K562 (cell line): ENCODE results near the gene SLC22A24. TPM values are rescaled to one million over a fixed set of nuclear protein-coding genes. Genes with fewer than 3 reads are reported as not detected.
A peak's percentile ranks its signal among the peaks of the same experiment; 100 is the strongest.

Experiments used
- ATAC-seq: fragments of 200-7000 bp; cut with Tn5 transposase; 3 replicates; pipeline ENCODE4 v1.9.1; 2020; ENCODE audit warnings: moderate library complexity
- BruUV-seq: library from RNA; stranded (reverse); fragments of 400-500 nt; replicated peaks from 2 replicates; lab custom pipeline; 2021; lab: Mats Ljungman, UMichigan
- CTCF ChIA-PET: fragments of 300-600 bp; formaldehyde crosslinking; extraction: SDS; loops from one replicate; lab custom pipeline; 2021; ENCODE audit warnings: low intra/inter-chr PET ratio; lab: Yijun Ruan, JAX
- POLR2A ChIA-PET: fragments of 300-600, 350-650 bp; sonication (Branson Sonifier 250); formaldehyde crosslinking; extraction: SDS; loops from one replicate; lab custom pipeline; 2021; ENCODE audit warnings: antibody characterized with exemption, inconsistent platforms; lab: Yijun Ruan, JAX
- DNase-seq, 4 experiments: peaks; one replicate each; pipeline versions ENCODE4 v3.0.0 to v3.0.0-alpha.2; 2011 to 2018; ENCODE audit warnings: low spot score in 3 of 4, mixed read lengths in 3 of 4; ENCODE audit errors: extremely low read depth in 1 of 4
- FAIRE-seq: peaks from 2 replicates; lab custom pipeline; 2011; peaks lifted over from hg19 to GRCh38; lab: Jason Lieb, UNC
- H2AFZ ChIP-seq: 2 replicates; pipeline ENCODE4 v1.6.0; 2011; ENCODE audit warnings: low read depth, low read length, control low read depth, inconsistent platforms
- H3K27ac ChIP-seq: fragments of 200-600 bp; 3 replicates; pipeline ENCODE4 v1.8.0; 2011; ENCODE audit warnings: low read depth, mild to moderate bottlenecking, control low read depth, inconsistent platforms, low read length, moderate library complexity, mixed read lengths; ENCODE audit errors: extremely low read depth
- H3K27me3 ChIP-seq, 2 experiments: fragments of 300-600 bp in 1 of 2; 2 replicates in 1 of 2; 3 replicates in 1 of 2; pipeline versions ENCODE4 v1.6.0 to v1.8.0; 2011; ENCODE audit warnings: inconsistent platforms in 2 of 2, low read length in 2 of 2, mild to moderate bottlenecking in 1 of 2, mixed read lengths in 1 of 2, moderate library complexity in 1 of 2; ENCODE audit not compliant: control insufficient read depth in 2 of 2, insufficient read depth in 2 of 2
- H3K36me3 ChIP-seq: fragments of 300-600 bp; 3 replicates; pipeline ENCODE4 v1.8.0; 2011; ENCODE audit warnings: mild to moderate bottlenecking, low read length, inconsistent platforms; ENCODE audit not compliant: control insufficient read depth, insufficient read depth
- H3K4me1 ChIP-seq, 2 experiments: fragments of 200-600 bp in 1 of 2; replicated peaks in 1 of 2; 2 replicates in 1 of 2; 3 replicates in 1 of 2; pipeline versions ENCODE4 v1.5.1 to v1.8.0; 2011; ENCODE audit warnings: inconsistent platforms in 2 of 2, low read length in 2 of 2, mild to moderate bottlenecking in 1 of 2, mixed read lengths in 1 of 2, moderate library complexity in 1 of 2; ENCODE audit not compliant: control insufficient read depth in 2 of 2, insufficient read depth in 2 of 2
- H3K4me2 ChIP-seq: 2 replicates; pipeline ENCODE4 v1.6.1; 2011; ENCODE audit warnings: low read length, control low read depth, inconsistent platforms, mixed read lengths; ENCODE audit not compliant: insufficient read depth
- H3K4me3 ChIP-seq: fragments of 200-600 bp; sonication (generic), shearing (Covaris generic); 2 replicates; pipeline ENCODE4 v1.5.1; 2016; ENCODE audit warnings: control low read depth, inconsistent platforms
- H3K79me2 ChIP-seq: fragments of 200-600 bp; 3 replicates; pipeline ENCODE4 v1.8.0; 2011; ENCODE audit warnings: low read length, inconsistent platforms; ENCODE audit not compliant: control insufficient read depth, insufficient read depth
- H3K9ac ChIP-seq, 2 experiments: 2 replicates each; pipeline versions ENCODE4 v1.6.0 to v1.6.1; 2011; ENCODE audit warnings: low read depth in 2 of 2, low read length in 2 of 2, control low read depth in 1 of 2, inconsistent platforms in 1 of 2, mild to moderate bottlenecking in 1 of 2, mixed read lengths in 1 of 2; ENCODE audit not compliant: insufficient read depth in 1 of 2
- H3K9me1 ChIP-seq: one replicate; pipeline ENCODE4 v1.6.0; 2011; ENCODE audit warnings: inconsistent platforms, mild to moderate bottlenecking, low read length, moderate library complexity; ENCODE audit not compliant: control insufficient read depth, insufficient read depth
- H3K9me3 ChIP-seq: replicated peaks from 2 replicates; pipeline ENCODE4 v1.5.1; 2011; ENCODE audit warnings: low read depth, low read length, inconsistent platforms; ENCODE audit not compliant: control insufficient read depth, insufficient read depth
- H4K20me1 ChIP-seq: replicated peaks from 2 replicates; pipeline ENCODE4 v1.6.1; 2011; ENCODE audit warnings: low read length, inconsistent platforms, mixed read lengths; ENCODE audit not compliant: control insufficient read depth, insufficient read depth
- BRD9 ChIP-seq: fragments of 450-650 bp; IDR thresholded peaks from 2 replicates; pipeline ENCODE4 v1.6.1; 2018; ENCODE audit warnings: low read depth; ENCODE audit not compliant: partially characterized antibody
- FOXP4 ChIP-seq: sonication (generic); formaldehyde crosslinking; IDR thresholded peaks from 2 replicates; pipeline ENCODE4 v1.8.0; 2022; ENCODE audit warnings: mild to moderate bottlenecking, missing genetic modification reagents, borderline replicate concordance
- IRF2 ChIP-seq: sonication (generic); formaldehyde crosslinking; IDR thresholded peaks from 2 replicates; pipeline ENCODE4 v1.8.1; 2022; ENCODE audit warnings: mild to moderate bottlenecking, missing genetic modification reagents
- TEAD1 ChIP-seq, 2 experiments: fragments of 450-650 bp in 1 of 2; sonication (generic) in 1 of 2; formaldehyde crosslinking; IDR thresholded peaks; 2 replicates each; pipeline versions ENCODE4 v1.4.0 to v1.8.0; 2020 to 2022; ENCODE audit warnings: mild to moderate bottlenecking in 2 of 2, missing genetic modification reagents in 1 of 2
- ZHX1 ChIP-seq: fragments of 150-350 bp; conservative IDR thresholded peaks from 2 replicates; pipeline ENCODE4 v1.6.1; 2014; ENCODE audit warnings: low read length
- ZNF324 ChIP-seq: fragments of 250-450 bp; sonication (Bioruptor Pico); IDR thresholded peaks from 2 replicates; pipeline ENCODE4 v1.4.0; 2020; ENCODE audit warnings: mild to moderate bottlenecking
- ZNF395 ChIP-seq: fragments of 200-800 bp; sonication (Bioruptor generic); IDR thresholded peaks from 2 replicates; pipeline ENCODE4 v1.6.1; 2017; ENCODE audit warnings: missing genetic modification characterization, missing compliant biosample characterization
- WGBS: fragments of 100-300 bp; shearing (Covaris generic); methylation state at CpG from one replicate; pipeline ENCODE4 v1.1.6; 2016; ENCODE audit warnings: low coverage, mixed read lengths; ENCODE audit not compliant: insufficient coverage; ENCODE audit errors: missing lambda C conversion rate; 5-methylcytosine and 5-hydroxymethylcytosine counted together
- in situ Hi-C: fragments of 300-500 bp; cut with MboI; formaldehyde crosslinking; loops from 4 replicates; pipeline ENCODE4 v1.15.0; 2018; ENCODE audit warnings: inconsistent platforms, mixed read lengths
- intact Hi-C: fragments of 100-400 bp; cut with micrococcal nuclease; formaldehyde crosslinking; loops from 2 replicates; pipeline ENCODE4 v1.14.2; 2022
- polyA plus RNA-seq, 8 experiments: library from polyadenylated mRNA; depleted of rRNA in 4 of 8; stranded (reverse) in 5 of 8; unstranded in 3 of 8; fragments of >200 nt; fragmentation: Nextera tagmentation in 2 of 8; fragmentation: Illumina TruSeq in 1 of 8; extraction: Ambion mirVana in 2 of 8; extraction: Trizol in 1 of 8; gene quantifications; 2 replicates each; pipeline versions ENCODE4 v1.2.1 to v1.2.3, GENCODE V29; 2011 to 2014; ENCODE audit warnings: inconsistent platforms in 1 of 8, missing spikeins in 1 of 8
- total RNA-seq, 7 experiments: library from RNA; depleted of rRNA in 6 of 7; stranded (reverse); fragments of >200 nt in 6 of 7; fragmentation: Illumina TruSeq in 2 of 7; extraction: Trizol in 2 of 7; gene quantifications; 2 replicates each; pipeline versions ENCODE4 v1.2.1 to v1.2.3, GENCODE V29; 2011 to 2021; ENCODE audit warnings: low replicate concordance in 1 of 7

Gene SLC22A24
- total and polyA plus RNA-seq, 9 of the 15 experiments (the other 6 are each of a cell fraction or from before 2014, with no cell fraction given), result not detected

- H3K27me3 ChIP-seq, result no peaks in the 10 kb centered on the region
- ChIA-PET POLR2A (interaction anchor here (0.7 kb wide), 1 partner anchor 9 kb away, joined by 3 read pairs; no protein-coding TSS in a partner anchor), CTCF (no interaction called here)
- no peak for TF ChIP-seq ZHX1
- peak; percentile 97 for TF ChIP-seq ZNF324 (CRISPR knock-in tag)
- WGBS, result 0% methylated on average over 3 of the region's 3 CpGs
- no peaks in the 10 kb centered on the region for H3K79me2 ChIP-seq
- H3K4me1 ChIP-seq, result no peaks in the 10 kb centered on the region
- FAIRE-seq (no peak), ATAC-seq (no peak), DNase-seq (peak in 1 of 4 experiments; percentile 3)
- in situ Hi-C loops (no loop called here), intact Hi-C loops (no loop called here)
- H3K4me2 ChIP-seq, result no peak overlapping the region
- no peaks in the 10 kb centered on the region for H3K36me3 ChIP-seq
- no peaks in the 10 kb centered on the region for H3K9me1 ChIP-seq
- peaks cover 3% of the 10 kb centered on the region; the same call in 1 of the 2 replicates for H3K9me3 ChIP-seq
- H3K4me3 ChIP-seq, result no peak overlapping the region
- H3K27ac ChIP-seq, result no peak overlapping the region
- no peak overlapping the region for H2AFZ ChIP-seq
- BruUV-seq, result no TSS peak
- H3K9ac ChIP-seq, result no peak overlapping the region
- no peaks in the 10 kb centered on the region for H4K20me1 ChIP-seq
These were observed 44.5 kb downstream of the SLC22A24 start for GRCh38 chr11:63099555-63099954.

GRCh38 chr11:63080682-63081081, 63.3 kb downstream of the SLC22A24 start:
- Histone ChIP-seq H4K20me1 (no peaks in the 10 kb centered on the region), H3K27ac (no peak overlapping the region), H3K4me2 (no peak overlapping the region), H3K79me2 (no peaks in the 10 kb centered on the region), H3K9ac (no peak overlapping the region), H3K4me3 (no peak overlapping the region), H3K27me3 (no peaks in the 10 kb centered on the region), H3K9me1 (no peaks in the 10 kb centered on the region), H2AFZ (no peak overlapping the region), H3K36me3 (no peaks in the 10 kb centered on the region), H3K4me1 (no peaks in the 10 kb centered on the region), H3K9me3 (no peaks in the 10 kb centered on the region)
- WGBS, result 0% methylated on average over 2 of the region's 2 CpGs
- POLR2A ChIA-PET, result no interaction called here
- no peak for ATAC-seq
- no TSS peak for BruUV-seq
- in situ Hi-C loops (no loop called here), intact Hi-C loops (no loop called here)
- CTCF ChIA-PET, result no interaction called here
- FAIRE-seq, result no peak
- DNase-seq, result no peak
- TF ChIP-seq BRD9 (no peak), TEAD1 (CRISPR knock-in tag; IDR thresholded peaks at IDR 0.05) (no peak), FOXP4 (no peak), ZNF395 (CRISPR knock-in tag) (no peak), IRF2 (CRISPR knock-in tag) (no peak)
